Fibroblast of villous mesenchyme (primary cell): Measurements from ENCODE around the gene CDC42EP3. TPM values are rescaled to one million over a fixed set of nuclear protein-coding genes. Genes with fewer than 3 reads are reported as not detected.

ENCODE experiments used
- DNase-seq: peaks from one replicate; pipeline ENCODE4 v3.0.0-alpha.2; 2010; ENCODE audit warnings: low read depth
- H3K4me3 ChIP-seq: 2 replicates; pipeline ENCODE4 v1.5.1; 2011; ENCODE audit warnings: low read depth, mild to moderate bottlenecking, low read length
- total RNA-seq: library from RNA; depleted of rRNA; stranded (reverse); fragments of >200 nt; gene quantifications from 2 replicates; pipeline ENCODE4 v1.2.3, GENCODE V29; 2012
- TF ChIP-seq, protein P1 (sequence below): IDR thresholded peaks from 2 replicates; pipeline ENCODE4 v1.5.1; 2012; ENCODE audit warnings: low read depth, mild to moderate bottlenecking, low read length; ENCODE audit not compliant: insufficient read depth

Gene CDC42EP3
- total RNA-seq, 1 donor, result 132 TPM

DNA sequence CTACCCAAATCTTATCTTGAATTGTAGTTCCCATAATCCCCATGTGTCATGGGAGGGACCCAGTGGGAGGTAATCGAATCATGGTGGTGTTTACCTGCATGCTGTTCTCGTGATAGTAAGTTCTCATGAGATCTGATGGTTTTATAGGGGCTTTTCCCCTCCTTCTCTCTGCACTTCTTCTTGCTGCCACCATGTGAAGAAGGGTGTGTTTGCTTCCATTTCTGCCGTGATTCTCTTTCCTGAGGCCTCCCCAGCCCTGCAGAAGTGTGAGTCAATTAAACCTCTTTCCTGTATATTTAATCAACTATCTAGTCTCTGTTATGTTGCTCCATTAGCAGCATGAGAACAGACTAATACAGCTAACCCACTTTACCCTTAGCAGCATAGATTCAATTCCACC is 37.6 kb downstream of the CDC42EP3 start:
- TF ChIP-seq, protein P1, sequence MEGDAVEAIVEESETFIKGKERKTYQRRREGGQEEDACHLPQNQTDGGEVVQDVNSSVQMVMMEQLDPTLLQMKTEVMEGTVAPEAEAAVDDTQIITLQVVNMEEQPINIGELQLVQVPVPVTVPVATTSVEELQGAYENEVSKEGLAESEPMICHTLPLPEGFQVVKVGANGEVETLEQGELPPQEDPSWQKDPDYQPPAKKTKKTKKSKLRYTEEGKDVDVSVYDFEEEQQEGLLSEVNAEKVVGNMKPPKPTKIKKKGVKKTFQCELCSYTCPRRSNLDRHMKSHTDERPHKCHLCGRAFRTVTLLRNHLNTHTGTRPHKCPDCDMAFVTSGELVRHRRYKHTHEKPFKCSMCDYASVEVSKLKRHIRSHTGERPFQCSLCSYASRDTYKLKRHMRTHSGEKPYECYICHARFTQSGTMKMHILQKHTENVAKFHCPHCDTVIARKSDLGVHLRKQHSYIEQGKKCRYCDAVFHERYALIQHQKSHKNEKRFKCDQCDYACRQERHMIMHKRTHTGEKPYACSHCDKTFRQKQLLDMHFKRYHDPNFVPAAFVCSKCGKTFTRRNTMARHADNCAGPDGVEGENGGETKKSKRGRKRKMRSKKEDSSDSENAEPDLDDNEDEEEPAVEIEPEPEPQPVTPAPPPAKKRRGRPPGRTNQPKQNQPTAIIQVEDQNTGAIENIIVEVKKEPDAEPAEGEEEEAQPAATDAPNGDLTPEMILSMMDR, result no peak
- no peak for DNase-seq
- no peak overlapping the region for H3K4me3 ChIP-seq

DNA sequence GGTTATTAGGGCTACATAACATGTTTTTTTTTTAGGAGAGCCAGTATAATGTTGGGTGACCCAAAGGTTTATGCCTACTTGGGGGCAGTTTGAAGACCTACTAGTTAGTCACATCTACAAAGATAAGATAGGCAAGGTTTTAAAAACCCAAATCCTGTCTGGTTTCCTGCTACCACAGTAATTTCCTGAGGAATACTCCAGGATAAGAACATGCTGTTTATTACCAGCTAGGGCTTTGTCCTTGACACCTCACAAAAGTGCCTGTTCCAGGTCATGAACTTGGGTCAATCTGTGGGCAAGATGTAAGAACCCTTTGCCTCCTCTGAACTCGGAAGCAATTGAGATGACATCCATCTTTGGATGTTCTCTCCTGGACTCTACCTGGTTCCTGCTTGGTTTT is 38.2 kb downstream of the CDC42EP3 start:
- TF ChIP-seq, protein P1, result no peak
- DNase-seq, result peak; percentile 79
- H3K4me3 ChIP-seq, result no peak overlapping the region

DNA sequence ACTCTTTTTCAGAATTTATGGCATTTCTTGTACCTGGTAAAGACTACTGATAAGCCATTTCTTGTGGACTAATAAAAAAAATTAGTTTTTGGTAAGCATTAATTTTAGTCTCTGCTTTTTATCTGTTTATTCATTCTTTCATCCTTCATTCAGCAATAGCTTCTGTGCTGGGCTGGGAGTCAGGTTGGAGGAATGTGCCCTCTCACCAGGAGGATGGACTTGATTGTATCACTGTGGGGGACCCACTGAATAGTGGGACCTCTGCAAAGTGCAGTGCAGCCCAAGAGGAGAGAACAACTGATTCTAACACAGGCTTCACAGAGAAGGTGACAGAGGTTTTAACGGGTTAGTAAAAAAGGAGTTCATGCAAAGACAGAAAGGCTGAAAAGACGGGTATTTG is 39.1 kb downstream of the CDC42EP3 start:
- no peak overlapping the region for H3K4me3 ChIP-seq
- TF ChIP-seq, protein P1, result no peak
- DNase-seq, result no peak

DNA sequence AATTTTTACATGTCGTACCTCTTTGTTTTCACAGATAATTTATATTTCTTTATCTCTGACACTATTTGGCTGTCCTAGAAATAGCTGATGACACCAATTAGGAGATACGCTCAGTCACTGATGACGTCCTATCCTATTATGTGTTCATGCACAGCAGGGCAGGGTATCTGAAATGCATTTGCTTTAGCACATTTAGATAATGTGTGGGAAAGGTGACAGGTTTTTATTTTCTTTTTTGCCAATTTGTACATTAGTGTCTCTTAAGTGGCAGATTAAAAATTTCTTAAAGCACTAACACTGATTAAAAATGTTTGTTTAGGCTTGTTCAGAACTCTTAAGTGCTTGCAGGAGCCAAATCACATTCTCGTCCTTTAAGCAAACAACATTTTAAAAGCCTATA is 39.7 kb downstream of the CDC42EP3 start:
- H3K4me3 ChIP-seq, result no peak overlapping the region
- TF ChIP-seq, protein P1, result no peak
- no peak for DNase-seq

DNA sequence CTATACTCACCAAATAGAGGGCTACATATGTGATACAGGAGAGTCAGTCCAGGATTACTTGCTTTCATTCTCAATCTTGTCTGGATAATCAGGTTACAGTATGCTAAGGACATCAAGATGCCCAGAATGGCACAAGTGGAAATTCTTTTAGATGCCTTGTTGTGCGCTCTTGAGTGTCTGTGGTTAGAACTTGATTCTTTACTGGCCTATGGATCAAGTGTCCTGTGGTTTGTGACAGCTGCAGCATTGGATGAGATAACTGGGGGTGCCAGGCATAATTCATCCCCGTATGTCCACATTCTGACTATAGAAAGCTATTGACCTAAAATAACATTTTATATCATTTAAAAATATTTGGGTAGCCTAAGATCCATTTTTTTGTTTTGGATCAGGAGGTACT is 40.1 kb downstream of the CDC42EP3 start:
- TF ChIP-seq, protein P1, result no peak
- DNase-seq, result no peak
- H3K4me3 ChIP-seq, result no peak overlapping the region

DNA sequence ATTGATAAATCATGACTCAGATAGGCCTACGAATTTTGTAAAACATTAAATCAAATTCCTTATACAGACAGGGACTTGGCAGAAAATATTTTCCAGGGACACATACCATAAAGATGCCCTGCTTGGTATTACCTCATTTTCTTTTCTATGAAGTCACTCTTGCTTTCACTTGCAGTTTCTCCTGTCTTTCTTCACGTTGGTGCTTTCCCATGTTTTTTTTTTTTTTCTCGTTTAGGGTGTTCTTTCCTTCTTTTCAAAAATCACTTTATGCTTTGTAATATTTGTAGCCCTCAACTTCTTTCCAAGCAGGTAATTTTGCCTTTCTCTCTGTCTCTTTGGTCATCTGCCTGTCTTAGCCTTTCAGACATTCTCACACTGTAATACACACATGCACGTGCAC is 40.7 kb downstream of the CDC42EP3 start:
- H3K4me3 ChIP-seq, result no peak overlapping the region
- TF ChIP-seq, protein P1, result no peak
- no peak for DNase-seq

DNA sequence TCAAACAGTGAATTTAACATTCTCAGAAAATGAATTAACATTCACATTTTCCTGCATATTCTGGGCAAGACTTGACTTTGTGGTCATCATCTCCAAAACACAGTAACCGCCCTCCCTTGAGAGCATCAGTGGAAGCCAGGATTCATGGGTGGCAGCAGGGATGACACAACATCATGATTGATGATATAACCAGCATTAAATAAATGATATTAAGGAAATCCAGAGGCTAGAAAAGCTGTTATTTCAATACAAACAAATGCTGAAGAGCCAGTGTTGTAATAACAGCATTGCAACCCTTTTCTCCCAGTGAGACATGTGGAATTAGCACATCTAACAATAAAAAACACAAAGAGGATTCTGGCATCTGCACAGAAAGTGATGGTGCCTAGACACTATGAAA is 41.1 kb downstream of the CDC42EP3 start:
- TF ChIP-seq, protein P1, result no peak
- peak; percentile 49 for DNase-seq
- no peak overlapping the region for H3K4me3 ChIP-seq
